NCI-H2227 treated with DMSO at 0.1 percent for 48 hours (cell line): ENCODE measurements around the gene DEFB114.
"Not testable (repeated sequence)": the region's sequence is repeated elsewhere in the genome, so short reads cannot be mapped to it uniquely, and the experiment has no call there.

Experiments used
- DNase-seq: peaks from one replicate; lab custom pipeline; 2025; lab: John Stamatoyannopoulos, UW

DEFB114 gene, protein sequence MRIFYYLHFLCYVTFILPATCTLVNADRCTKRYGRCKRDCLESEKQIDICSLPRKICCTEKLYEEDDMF

DNA sequence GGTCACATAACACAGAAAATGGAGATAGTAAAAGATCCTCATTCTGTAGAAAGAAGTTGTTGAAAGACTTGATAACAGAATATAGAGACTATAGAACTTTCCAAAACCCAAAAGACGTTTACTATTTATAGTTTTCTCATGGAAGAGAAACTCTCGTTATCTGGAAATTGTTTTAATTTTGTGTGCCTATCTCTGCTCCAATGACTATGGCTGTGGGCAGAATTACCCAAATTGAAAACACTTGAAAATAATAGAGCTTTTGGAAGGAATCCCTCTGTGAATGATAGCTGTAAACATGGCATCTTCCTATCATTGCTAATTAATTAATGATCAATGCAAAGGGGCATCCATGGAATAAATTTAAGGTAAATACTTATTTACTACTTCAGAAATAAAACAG is at the start of gene DEFB114:
TSS of gene DEFB114 (minus strand) at position 101 of the 400 bp plus-strand sequence. CDS start at position 42, 59 bp downstream.
- DNase-seq = no peak

DNA sequence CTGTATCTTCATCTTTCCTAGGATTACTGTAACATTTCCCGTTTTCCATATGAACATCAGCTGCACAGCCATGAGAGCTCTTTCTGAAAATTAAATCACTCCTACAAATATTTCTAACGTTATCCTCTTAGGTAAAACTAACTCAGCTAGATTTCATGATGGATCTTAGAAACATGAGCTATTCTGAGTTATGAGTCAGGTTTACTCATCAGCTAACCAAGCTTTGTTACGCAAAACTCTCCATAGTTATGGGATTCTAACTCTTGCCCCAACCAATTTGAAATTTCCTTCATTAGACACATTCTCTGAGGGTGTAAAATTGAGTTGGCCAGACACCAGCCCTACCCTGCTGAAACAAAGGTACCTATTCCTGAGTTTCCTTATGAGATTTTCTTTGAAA is 43.9 kb upstream of the DEFB114 start:
- DNase-seq = no peak

DNA sequence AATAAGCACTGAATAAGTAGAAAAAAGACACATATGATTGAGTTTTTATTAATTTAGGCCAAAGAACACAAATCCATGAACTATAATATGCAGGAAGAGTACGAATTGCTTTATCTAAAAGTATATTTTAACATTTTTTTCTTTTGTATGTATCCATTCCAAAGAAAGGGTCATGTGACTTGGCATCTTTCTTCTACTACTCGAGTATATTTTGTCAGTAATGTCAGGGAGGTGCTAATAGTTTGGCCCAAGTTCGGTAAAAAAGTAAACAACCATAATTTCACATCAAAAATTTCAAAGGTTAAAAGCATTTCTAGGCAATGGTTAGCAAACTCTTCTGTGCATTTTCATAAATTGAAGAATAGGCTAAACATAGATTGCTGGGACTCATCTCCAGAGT is 39.2 kb upstream of the DEFB114 start:
- no peak for DNase-seq

DNA sequence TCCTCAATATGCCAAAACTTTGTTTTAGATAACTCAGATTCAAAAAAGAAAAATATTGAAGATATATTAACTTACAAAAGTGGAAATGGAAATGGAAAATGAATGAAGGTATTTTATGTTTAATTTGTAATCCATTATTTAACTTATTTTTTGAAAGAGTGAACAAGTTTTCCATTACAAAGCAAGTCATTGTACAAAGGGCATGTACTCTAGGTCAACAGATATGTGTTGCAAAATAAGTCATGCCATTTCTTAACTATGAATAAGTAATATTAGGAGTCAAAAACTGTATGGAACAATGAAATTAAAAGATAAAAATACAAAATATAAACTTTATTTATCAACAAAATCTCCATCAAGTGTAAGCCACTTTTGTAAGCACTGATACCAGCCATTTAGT is 31.3 kb upstream of the DEFB114 start:
- DNase-seq = no peak

DNA sequence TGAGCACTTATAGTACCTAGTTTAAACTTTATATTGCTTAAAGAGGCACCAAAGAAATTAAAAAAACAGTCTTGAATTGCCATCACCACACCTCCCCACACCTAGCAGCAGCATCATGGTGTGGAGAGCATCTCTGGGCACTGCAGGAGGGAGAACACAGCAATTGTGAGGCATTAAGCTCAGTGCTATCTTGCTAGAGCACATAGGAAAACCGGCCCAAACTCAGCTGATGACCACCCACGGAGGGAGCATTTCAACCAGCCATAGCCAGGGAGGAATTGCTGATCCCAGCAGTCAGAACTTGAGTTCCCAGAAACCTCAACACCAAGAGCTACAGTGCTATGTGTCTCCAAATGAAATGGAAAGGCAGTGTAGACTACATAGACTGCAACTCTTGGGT is 24.9 kb upstream of the DEFB114 start:
- no peak for DNase-seq

DNA sequence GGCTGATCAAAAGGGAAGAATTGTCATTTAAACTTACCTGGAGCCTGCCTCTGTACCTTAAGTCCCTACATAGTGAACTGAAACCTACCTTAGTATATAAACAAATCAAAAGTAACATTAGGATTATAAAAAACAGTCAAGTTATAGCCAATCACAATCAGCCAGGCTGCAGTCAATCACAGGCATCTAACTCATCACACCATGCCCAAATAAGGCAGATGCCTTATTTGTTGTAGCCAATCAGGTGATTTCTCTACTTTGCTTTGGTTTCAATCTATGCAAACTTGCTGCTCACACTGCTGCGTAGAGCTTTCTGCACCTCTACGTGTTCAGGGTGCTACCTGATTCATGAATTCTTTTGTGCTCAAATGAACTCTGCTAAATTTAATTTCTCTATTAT is 23.8 kb upstream of the DEFB114 start:
- no peak for DNase-seq

DNA sequence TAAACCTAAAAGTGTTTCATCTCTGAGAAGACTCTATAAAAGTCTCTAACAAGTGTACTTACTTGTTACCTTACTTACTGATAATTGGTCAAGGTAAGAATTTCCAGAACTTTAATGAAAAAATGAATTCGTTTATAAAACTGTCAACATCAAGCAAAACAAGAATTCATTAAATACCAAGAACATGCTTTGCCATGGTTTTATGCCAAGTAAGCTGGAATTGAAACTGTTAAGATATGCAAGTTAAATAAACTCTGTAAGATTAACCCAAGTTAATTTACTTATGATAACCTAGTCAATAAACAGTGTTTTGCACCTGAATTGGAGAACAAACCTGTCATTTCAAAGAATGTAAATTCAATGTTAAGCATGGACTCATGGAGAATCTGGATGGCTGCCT is 22.6 kb upstream of the DEFB114 start:
- no peak for DNase-seq

DNA sequence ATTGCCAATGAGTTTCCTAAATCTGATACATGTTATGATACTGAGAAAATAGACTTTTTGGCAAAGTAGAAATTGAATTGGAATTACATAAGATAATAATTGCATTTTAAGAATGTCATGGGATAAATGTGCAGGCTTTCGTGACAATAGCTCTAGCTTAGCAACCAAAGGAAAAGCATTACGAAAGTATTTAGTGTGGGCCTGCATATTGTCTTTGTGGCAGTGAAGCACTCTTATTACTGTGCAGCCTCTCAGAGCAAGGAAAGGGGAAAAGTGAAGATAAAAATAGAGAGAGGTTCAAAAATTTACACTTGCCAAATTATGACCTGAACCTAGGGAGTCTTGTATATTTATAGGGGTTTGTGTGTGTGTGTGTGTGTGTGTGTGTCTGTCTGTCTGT is 18.1 kb upstream of the DEFB114 start:
- no peak for DNase-seq

DNA sequence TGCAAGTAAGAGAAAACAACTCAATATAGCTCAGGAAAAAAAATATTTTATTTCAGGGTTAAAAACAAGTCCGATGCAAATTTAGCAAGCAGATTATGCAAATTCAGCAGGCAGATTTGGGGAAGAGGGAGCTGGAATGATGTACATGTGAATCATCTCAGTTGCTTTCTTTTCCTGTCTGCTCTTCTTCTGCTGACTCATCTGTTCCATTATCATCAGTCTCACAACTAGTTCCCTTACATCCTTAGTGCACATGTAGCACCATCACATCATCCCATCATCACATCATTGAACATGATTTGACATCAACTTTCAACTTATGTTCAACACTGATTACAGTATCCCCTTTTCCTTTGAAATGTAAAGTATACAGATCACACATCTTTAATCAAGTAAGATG is 16.9 kb upstream of the DEFB114 start:
- no peak for DNase-seq

DNA sequence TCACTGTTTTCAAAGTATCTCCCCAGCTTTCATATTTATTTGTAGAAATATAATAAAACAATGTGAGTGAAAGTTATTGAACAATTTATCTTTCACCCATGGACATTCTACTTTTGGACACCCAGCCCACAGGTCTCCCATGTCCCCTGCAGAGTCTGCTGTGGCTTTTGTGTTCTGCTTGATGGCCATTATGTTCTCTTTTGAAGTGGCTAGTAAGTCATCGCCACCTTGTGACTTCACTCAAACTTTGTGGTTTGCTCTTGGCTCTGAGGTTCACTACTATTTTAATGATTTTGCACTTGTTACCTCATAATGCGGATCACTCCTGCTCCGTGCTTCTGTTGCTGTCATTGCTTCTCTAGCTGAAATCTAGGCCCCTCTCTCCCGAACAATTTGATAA is 15.6 kb upstream of the DEFB114 start:
- DNase-seq = no peak

DNA sequence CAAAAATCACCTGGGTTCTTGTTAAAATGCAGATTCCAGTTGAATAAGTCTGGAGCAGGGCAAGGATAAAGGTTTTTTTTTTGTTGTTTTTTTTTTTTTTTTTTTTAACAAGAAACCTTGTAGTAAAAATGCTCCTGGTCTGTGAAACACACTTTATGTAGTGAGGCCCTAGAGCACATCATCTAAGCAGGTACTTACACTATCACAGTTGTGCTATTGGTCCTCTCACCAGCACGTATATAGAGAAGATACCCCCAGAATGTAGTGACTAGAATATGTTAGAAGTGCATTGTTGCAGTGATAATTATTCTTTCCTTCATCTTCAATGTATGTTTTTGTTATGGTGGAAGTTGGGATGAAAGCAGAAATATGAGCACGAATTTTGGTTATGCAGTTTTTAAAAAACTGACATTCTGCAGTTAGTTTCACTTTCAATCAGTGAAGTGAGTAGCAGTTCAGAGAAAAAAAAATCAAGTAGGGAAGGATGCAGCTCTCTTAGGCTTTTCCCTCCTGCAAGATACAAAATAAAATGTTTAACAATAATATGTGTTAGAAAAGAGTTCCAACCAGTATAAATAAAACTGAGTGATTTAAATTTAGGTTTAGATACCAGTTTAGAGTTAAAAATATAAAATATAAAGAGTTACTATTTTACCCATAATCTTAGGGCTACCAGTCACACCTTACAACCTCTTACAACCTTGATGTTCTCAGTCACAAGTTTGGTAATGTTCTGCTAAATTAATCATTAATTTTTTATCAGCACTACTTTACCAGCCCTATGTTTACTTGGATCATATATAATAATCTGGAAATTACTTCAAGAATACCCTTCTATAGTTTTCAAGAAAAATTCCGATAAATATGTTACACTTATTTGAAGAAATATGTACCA is 14.6 kb upstream of the DEFB114 start:
- no peak for DNase-seq

DNA sequence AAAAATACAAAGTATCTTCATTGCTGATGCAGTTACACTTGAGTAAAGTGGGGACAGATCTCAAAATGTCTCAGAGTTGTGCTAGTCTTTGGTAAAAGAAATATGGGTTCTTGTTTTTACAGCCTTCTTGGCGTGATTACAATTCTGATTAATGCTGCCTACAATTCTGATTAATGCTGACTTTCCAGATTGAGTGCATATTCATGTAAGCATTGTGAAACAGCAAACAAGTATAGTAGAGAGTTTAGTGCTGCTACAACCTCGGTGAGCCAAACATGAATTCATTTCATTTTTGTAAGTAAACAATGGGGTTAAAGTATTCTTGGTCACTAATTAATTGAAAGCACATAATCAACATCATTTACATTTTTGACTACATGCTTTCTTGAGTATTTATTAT is 5.6 kb upstream of the DEFB114 start, which contains the start of gene DEFB113:
TSS of gene DEFB113 (minus strand) at position 21 of the 400 bp plus-strand sequence. CDS start at position 21, 0 bp downstream.
- DNase-seq = no peak

DNA sequence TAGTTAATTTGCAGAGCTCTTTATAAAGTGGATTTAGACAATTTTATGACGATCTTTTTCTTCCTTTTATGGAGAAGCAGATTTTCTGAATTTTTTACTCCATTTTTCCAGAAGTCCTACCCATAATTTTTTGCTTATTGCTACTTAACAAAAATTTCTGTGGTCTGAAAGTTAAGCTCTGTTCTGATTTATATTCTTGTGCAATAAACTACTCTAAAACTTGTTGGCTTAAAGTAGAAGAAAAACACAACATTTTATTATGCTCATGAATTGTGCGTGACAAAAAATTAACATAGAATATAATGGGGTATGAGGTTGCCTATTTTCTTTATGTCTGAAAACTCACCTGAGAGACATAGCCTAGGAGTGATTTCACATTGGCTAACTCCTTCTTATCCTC is 2.9 kb upstream of the DEFB114 start:
- no peak for DNase-seq

DNA sequence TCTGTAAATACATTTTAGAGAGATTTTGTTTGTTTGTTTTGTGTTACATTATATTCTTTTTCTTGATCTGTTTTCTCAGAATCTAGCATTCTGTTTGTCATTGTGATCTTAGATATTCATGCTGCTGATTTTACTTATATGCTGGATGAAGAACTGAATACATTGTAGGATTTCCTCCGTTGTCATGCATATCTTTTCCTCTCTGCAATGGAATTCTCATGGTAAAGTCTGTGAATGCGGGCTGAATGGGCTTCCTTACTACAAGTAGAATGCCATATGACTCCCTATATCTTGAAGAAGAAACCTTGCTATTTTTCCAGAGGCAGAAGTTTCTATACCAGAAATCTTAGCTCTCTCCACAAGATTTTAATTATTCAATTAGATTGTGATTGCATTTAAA is 2.4 kb upstream of the DEFB114 start:
- no peak for DNase-seq

DNA sequence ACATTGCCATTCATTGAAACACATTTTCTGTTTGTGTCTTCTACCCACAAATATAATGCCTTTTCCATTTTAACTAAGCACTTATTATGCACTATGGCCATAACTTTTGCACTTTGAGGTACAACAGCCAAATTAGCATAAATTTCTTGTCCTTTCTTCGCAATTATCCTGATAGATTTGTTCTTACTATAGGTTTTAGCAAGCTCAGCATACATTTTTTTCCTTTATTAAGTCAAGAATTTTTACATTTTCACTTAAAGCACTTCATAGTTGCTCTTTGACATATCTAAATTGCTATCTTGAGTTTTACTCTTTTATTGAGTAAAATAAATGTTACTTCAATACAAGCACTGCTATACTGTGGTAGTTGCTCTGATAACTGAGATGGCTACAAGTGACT is 5.8 kb downstream of the DEFB114 start:
- DNase-seq = no peak

DNA sequence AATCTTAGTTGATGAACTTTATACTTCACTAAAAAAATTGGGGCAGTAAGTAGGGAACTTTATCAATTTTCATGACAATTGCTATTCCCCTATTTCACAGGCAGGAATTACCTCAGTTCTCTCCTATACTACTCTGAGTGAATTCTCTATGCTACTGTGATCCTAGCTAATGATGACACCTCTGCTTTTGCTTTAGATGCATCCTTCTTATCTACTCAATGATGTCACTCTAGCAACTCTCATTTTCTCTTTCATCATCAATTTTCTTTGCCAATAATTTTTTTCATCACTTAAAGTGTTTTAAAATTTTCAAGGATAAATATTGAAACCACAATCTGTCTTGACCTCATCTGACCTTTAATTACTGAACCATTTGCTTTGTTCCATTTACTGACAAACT is 8.1 kb downstream of the DEFB114 start:
- no peak for DNase-seq

DNA sequence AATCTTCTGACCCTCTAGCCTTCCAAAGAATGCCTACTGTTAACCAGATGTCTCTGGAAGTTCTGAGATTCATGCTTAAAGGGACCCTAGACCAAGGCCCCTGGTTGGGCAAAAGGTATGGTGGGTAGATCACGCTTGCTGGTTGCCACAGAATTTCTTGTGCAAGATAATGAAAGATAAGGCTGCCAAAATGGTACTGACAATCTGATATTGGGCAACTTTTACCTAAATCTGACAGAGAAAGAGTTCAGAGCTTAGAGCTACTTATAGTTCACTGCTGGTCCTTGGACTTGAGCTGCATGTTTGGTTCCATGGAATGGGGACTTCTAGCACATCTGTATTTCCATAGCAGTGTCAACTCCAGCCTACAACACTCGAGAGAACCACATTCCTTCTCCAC is 12.0 kb downstream of the DEFB114 start:
- no peak for DNase-seq

DNA sequence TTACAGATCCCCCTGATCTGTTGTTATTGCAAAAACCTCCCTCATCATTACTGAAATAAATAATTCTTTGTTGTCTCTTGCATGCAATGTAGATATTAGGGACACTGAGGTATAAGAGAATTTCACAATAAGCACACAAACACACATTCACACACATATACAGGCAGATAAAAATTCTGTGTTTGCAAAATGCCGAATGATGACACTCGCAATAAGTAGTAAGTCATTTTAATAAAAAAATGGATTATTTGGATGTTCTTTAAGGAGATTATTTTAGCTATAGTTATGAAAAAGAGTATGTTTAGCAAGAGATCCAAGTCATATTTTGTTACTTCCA is 13.6 kb downstream of the DEFB114 start:
- no peak for DNase-seq

DNA sequence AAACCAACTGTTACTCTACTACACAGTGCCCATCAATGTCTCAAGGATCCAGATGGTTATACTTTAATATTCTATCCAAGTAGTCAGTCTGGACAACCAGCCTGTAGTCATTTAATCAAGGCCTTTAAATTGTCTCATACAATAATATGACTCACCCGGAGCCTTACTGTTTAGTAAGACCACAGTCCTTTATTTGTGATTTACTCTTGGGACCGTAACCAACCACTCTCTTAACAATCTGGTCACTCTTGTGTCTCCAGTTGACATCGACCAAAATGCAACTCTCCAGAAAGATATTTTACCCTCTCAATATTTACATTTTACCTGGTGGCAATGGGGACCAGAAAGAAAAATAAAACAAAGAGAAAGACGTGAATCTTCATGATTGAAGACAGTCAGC is 14.9 kb downstream of the DEFB114 start:
- DNase-seq = no peak

DNA sequence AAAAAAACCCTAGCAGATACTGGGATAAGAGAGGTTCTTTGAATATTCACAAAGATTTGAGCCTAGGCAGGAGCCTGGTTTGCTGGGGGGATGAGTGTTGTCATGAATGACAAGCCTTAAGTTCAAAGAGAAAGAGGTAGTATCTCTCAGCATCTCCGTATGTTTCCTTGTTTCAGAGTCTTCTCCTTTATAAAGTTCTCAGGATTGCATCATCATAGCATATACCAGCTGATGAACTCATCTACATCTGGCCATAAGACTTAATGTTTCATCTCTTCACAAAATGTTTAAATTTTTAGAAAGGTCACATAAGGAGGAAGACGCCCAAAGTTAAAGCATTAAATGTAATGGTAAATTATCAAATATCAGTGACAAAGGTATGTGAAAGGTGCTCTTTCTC is 17.1 kb downstream of the DEFB114 start:
- no peak for DNase-seq

DNA sequence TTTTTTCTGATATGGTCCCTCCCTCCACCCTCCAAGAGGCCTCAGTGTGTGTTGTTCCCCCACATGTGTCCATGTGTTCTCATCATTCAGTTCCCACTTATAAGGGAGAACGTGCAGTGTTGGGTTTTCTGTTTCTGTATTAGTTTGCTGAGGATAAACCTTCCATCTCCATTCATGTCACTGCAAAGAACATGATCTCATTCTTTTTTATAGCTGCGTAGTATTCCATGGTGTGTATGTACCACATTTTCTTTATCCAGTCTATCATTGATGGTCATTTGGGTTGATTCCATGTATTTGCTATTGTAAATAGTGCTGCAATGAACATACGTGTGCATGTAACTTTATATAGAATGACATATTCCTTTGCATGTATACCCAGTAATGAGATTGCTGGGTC is 19.9 kb downstream of the DEFB114 start:
- not testable (repeated sequence) for DNase-seq

DNA sequence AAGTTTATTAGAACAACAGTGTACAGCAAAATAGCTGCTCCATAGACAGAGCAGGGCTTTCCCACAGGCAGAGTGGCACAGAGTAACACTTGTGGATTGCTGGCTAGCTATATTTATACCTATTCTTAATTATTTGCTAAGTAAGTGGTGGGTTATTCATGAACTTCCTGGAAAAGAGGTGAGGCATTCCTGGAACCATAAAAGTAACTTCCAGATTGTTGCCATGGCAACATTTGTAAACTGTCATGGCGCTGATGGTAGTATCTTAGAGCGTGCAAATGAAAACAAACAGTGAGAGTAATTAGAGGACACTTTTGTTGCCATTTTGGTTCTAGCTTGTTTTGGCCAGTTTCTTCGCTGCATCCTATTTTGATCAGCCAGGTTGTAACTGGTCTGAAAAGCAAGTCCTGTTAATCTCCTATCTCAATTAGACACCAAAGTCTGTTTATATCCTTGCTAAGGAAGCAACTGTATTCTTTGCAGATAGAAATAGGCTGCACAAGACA is 23.9 kb downstream of the DEFB114 start:
- DNase-seq = no peak

DNA sequence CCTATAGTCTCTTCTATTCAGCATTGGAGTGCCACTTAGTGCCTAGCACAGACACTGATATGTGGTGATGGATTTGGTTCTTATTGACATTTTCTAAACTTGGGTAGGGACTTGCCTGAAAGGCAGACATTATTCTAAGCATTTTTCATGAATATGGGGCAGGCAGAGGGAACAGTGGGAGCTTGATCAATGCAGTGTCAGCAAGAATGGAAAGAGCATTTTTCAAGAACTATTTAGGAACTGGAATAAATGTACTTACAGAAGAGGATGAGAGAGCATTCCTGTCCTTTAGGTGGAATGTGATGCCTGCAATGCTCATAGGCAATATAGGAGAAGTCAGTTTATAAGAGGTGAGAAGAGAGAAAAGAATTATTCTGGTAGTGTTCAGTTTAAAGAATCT is 26.2 kb downstream of the DEFB114 start:
- DNase-seq = no peak

DNA sequence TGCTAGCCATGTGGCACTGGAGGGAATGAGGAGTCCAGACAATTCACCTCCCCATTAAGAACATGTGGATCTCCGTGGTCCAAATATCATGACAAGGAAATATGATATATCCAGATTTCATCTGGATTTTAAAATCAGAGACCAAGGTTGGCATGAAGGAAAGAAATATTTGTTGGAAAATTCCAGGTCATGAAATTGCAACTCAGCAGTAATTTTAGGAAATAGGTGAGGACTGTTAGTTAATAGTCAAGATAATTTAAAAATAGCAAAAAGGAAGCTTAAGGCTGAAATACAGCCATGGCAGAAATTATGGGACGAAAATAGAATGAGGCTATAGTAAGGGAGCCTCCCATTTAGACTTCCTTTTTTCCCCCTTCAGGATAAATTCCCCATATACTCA is 26.9 kb downstream of the DEFB114 start:
- no peak for DNase-seq
